GM12801 (cell line): ENCODE results near the gene SACM1L.

ENCODE experiments used
- TF ChIP-seq, protein P1 (sequence below): IDR thresholded peaks from one replicate; pipeline ENCODE4 v1.5.1; 2011; ENCODE audit warnings: control low read depth; ENCODE audit not compliant: insufficient read length; ENCODE audit errors: extremely low read depth

SACM1L gene

DNA sequence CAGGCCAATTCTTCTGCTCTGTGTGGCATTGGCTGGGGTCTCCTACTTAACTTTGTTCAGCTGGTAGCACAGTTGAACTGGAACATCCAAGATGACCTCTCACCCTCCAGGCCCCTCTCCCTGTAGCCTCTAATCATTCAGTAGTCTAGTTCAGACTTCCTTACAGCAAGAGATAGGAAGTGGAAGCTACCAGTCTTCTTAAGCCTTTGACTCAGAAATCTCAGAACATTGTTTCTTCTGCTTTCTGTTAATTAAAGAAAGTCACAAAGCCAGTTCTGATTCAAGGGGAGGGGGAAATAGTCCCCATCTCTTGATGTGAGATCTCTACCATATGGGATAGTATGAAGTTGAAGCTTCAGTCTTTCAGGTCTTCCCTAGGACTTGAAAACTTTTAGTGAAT lies 18.8 kb upstream of the SACM1L start:
- TF ChIP-seq, protein P1, sequence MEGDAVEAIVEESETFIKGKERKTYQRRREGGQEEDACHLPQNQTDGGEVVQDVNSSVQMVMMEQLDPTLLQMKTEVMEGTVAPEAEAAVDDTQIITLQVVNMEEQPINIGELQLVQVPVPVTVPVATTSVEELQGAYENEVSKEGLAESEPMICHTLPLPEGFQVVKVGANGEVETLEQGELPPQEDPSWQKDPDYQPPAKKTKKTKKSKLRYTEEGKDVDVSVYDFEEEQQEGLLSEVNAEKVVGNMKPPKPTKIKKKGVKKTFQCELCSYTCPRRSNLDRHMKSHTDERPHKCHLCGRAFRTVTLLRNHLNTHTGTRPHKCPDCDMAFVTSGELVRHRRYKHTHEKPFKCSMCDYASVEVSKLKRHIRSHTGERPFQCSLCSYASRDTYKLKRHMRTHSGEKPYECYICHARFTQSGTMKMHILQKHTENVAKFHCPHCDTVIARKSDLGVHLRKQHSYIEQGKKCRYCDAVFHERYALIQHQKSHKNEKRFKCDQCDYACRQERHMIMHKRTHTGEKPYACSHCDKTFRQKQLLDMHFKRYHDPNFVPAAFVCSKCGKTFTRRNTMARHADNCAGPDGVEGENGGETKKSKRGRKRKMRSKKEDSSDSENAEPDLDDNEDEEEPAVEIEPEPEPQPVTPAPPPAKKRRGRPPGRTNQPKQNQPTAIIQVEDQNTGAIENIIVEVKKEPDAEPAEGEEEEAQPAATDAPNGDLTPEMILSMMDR: no peak

DNA sequence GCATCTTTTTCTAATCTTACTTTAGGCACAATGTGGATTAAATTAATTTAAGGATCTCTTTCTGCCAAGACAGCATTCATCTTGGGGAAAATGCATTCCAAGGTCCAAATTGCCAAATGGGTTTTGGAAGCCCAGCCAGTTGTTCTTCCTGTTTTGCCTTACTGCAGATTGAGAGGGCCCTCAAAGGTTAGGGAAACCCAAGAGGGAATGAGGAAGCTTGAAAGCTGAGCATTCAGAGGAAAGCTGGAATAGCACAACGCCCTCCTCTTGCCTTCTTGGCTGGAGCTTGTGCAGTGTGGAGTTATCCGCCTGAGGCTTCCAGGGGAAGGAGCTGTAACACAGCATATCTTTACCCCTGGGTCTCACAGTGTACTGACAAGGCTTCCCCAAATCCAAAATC lies 18.2 kb upstream of the SACM1L start:
- TF ChIP-seq, protein P1: no peak

DNA sequence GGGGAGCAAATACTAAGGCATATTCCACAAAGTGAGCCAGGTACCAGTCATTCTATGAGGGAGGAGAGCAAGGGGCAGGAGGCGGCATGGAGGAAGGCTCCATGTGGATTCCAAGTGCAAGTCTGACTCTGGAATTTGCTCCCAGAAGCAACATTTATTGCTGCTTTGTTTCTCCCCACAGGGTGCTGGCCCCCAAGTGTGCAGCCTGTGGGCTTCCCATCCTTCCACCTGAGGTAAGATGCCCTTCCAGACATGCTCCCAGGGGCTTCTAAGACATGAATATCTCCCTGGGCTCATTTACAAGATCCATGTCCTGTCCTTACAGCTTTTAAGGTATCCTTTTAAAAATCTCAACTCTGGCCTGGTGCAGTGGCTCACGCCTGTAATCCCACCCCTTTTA lies 15.9 kb upstream of the SACM1L start:
- TF ChIP-seq, protein P1: no peak

DNA sequence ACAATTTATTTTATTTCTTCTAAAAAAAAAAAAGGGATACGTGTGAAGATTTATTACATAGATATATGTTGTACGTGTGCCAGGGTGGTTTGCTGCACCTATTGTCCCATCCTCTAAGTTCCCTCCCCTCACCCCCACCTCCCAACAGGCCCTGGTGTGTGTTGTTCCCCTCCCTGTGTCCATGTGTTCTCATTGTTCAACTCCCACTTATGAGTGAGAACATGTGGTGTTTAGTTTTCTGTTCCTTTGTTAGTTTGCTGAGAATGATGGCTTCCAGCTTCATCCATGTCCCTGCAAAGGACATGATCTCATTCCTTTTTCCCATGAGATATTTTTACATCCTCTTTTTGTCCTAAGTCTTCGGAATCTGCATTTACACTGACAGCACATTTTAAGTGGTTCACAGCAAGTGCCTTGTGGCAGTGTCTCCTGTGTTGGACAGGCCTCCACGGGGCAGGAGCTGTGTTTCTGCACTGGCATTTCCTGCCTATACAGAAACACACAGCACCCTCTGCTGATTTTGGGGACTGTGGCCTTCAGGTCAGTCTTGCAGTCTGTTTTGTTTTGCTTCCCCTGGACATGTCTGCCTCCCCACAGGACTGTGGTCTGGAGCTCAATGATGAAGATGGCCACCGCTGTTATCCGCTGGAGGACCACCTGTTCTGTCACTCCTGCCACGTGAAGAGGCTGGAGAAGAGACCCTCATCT lies 12.7 kb upstream of the SACM1L start:
- TF ChIP-seq, protein P1: no peak

DNA sequence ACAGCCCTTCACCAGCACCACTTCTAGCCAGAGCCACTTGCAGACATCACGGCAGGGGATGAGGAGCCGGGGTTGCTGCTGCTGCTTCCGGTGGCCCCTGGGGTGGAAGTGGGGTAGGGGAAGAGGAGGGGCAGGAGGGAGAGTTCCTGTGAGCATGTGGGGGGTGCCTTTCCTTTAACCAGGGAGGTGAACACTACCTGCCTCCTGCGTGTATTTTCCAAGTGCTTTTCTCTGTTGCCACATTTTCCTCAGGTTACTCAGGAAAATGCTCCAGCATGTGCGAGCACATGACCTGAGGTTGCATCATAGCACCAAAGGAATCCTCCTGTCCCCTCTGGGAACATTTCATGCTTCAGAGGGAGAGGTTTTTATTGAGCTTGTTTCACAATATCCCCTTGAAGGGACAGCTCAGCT lies 12.2 kb upstream of the SACM1L start:
- TF ChIP-seq, protein P1: no peak

DNA sequence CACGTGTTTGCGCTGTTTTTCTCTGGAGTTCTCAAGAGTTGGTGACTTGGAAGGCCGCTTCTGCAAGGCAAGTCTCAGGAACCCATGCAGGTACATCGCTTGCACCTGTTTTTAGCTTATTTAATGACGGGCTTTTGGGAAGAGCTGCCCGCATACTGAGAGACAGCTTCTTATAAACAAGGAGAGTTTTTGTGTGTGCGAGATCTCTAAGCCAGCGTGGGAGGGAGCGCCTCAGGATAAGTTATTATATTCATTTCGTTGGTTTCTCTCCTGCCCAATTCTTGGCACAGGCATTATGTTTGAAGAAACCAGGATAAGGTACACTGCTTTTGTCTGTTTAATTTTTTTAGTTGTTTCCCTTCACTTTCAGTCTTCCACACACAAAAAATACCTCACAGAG lies 11.4 kb upstream of the SACM1L start:
- TF ChIP-seq, protein P1: no peak

DNA sequence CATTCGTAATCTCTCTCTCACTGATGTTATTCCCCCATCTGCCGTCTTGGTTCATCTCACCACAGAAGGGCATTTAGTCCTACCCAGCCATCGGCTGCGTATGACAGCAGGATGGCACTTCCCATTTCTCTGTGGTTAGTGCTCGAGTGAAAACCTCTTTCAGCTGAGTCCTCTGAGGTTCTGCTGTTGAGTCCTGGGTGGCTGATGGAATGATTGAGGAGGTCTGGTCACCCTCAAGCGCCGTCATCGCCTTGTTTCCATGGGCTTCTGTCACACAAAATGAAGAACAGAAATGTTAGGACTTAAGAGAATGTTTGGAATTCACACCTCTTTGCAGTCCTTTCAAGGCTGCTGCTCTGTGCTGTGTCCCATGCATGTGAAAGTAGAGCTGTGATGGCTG lies 9.4 kb upstream of the SACM1L start:
- TF ChIP-seq, protein P1: no peak
